Measurements from ENCODE around the gene FBXW11. TPM values are rescaled to one million over a fixed set of nuclear protein-coding genes. Genes with fewer than 3 reads are reported as not detected.

Gene FBXW11
- total and polyA plus RNA-seq, 10 of the 15 experiments (the other 5 are each of a cell fraction or from before 2014, with no cell fraction given), result 4.3 to 61.5 (median 40.0) TPM

DNA sequence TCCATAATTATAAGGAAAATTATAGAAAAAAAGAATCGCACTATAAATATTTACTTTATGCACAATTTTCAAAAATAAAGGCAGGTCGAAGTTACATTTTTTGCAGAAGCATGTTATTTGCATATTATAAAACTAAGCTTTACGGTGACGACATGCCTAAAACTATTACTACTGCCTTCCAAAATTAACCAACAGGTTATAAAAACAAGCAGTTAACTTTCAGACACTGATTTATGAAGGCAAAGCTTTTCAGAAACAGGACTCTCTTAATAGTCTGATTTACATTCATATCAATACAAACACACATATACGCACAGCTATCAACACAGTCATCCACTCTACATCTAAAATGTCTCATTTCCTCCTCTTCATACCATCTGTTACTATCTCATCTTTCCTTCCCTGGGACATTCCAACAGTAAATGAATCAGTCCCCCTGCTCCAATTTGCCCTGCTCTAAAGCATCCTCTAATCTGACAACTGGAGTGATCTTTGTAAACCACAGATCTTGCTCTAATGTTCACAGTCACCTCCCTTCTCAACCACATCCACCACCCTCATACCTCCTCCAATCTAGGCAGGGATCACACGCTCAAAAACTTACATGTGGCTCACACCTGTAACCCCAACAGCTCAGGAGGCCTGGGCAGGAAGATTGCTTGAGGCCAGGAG is 21.6 kb downstream of the FBXW11 start:
- no peak for FAIRE-seq
- no peak for TF ChIP-seq SMARCA5 (IDR thresholded peaks at IDR 0.05)
- TF ChIP-seq NFIC (IDR thresholded peaks at IDR 0.05; ENCODE audit: low read depth, low read length), result peak; percentile 82
- peak in 1 of 2 experiments; percentile 26; a peak in 1 of 4 replicates for TF ChIP-seq IKZF2 (IDR thresholded peaks at IDR 0.05)
- peak; percentile 52; the same call in 1 of the 2 replicates for TF ChIP-seq CREB1 (IDR thresholded peaks at IDR 0.05; ENCODE audit: low read depth)
- TF ChIP-seq RUNX3 (IDR thresholded peaks at IDR 0.05; ENCODE audit: low read length), result peak; percentile 96
- TF ChIP-seq EED (IDR thresholded peaks at IDR 0.05; ENCODE audit: low read depth), result peak; percentile 95
- TF ChIP-seq SPI1 (IDR thresholded peaks at IDR 0.05; ENCODE audit: borderline replicate concordance, insufficient read depth, low read depth, low read length), result peak; percentile 40; the same call in 1 of the 2 replicates
- TF ChIP-seq EGR1 (IDR thresholded peaks at IDR 0.05; ENCODE audit: borderline replicate concordance in 1 of 2, low read depth in 2 of 2, low read length in 2 of 2), result no peak
- TF ChIP-seq RAD21 (IDR thresholded peaks at IDR 0.05; ENCODE audit: insufficient read depth, low read depth, low read length), result no peak
- no peak for TF ChIP-seq SRF (IDR thresholded peaks at IDR 0.05; ENCODE audit: low read depth in 2 of 2, low read length in 2 of 2)
- peak; percentile 76; the same call in 1 of the 2 replicates for TF ChIP-seq CBX5 (IDR thresholded peaks at IDR 0.05; ENCODE audit: low read depth)
- TF ChIP-seq MTA3 (IDR thresholded peaks at IDR 0.05; ENCODE audit: borderline replicate concordance, low read length), result 0 out of 2 replicates have a peak, but pooled peaks have one; percentile 39
- no peak for TF ChIP-seq RELA (IDR thresholded peaks at IDR 0.05; ENCODE audit: borderline replicate concordance, partially characterized antibody)
- no peak for TF ChIP-seq SREBF1 (IDR thresholded peaks at IDR 0.05; ENCODE audit: low read length)
- TF ChIP-seq, protein P1, sequence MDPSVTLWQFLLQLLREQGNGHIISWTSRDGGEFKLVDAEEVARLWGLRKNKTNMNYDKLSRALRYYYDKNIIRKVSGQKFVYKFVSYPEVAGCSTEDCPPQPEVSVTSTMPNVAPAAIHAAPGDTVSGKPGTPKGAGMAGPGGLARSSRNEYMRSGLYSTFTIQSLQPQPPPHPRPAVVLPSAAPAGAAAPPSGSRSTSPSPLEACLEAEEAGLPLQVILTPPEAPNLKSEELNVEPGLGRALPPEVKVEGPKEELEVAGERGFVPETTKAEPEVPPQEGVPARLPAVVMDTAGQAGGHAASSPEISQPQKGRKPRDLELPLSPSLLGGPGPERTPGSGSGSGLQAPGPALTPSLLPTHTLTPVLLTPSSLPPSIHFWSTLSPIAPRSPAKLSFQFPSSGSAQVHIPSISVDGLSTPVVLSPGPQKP (IDR thresholded peaks at IDR 0.05; ENCODE audit: low read depth, low read length), result no peak
- TF ChIP-seq ETV6 (conservative IDR thresholded peaks at IDR 0.05 in 1 of 2, IDR thresholded peaks at IDR 0.05 in 1 of 2; ENCODE audit: borderline replicate concordance in 1 of 2, low read depth in 1 of 2), result peak in 1 of 2 experiments; percentile 74; a peak in 1 of 4 replicates
- no peak for TF ChIP-seq STAT1 (conservative IDR thresholded peaks at IDR 0.05)
- TF ChIP-seq CBFB (IDR thresholded peaks at IDR 0.05; ENCODE audit: low read depth), result peak; percentile 76
- TF ChIP-seq, protein P2, sequence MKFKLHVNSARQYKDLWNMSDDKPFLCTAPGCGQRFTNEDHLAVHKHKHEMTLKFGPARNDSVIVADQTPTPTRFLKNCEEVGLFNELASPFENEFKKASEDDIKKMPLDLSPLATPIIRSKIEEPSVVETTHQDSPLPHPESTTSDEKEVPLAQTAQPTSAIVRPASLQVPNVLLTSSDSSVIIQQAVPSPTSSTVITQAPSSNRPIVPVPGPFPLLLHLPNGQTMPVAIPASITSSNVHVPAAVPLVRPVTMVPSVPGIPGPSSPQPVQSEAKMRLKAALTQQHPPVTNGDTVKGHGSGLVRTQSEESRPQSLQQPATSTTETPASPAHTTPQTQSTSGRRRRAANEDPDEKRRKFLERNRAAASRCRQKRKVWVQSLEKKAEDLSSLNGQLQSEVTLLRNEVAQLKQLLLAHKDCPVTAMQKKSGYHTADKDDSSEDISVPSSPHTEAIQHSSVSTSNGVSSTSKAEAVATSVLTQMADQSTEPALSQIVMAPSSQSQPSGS (IDR thresholded peaks at IDR 0.05; ENCODE audit: low read length), result peak; percentile 65
- TF ChIP-seq NR2C1 (IDR thresholded peaks at IDR 0.05), result no peak
- TF ChIP-seq TCF12 (IDR thresholded peaks at IDR 0.05; ENCODE audit: low read depth, low read length), result 0 out of 2 replicates have a peak, but pooled peaks have one; percentile 45
- peak; percentile 73 for TF ChIP-seq JUNB (IDR thresholded peaks at IDR 0.05)
- TF ChIP-seq FOXM1 (IDR thresholded peaks at IDR 0.05; ENCODE audit: low read depth, low read length), result 0 out of 2 replicates have a peak, but pooled peaks have one; percentile 51

More for the DNA sequence above, 21.6 kb downstream of the FBXW11 start:
- 46% methylated on average over 6 of the region's 6 CpGs for WGBS (ENCODE audit: insufficient coverage, insufficient replicate concordance, low lambda C conversion rate, missing lambda C conversion rate)
- ChIA-PET SMC1A (ENCODE audit: uncharacterized antibody, unreplicated experiment) (interaction anchor here (0.9 to 6.8 kb wide), 14 partner anchors 8 to 242 kb away, joined by 3 to 52 read pairs (median 5); partner anchors contain the start of gene FBXW11), POLR2A (interaction anchor here (0.5 to 2.0 kb wide), 6 partner anchors 10 to 307 kb away, joined by 3 to 6 read pairs (median 4); partner anchors contain the start of gene FBXW11), CTCF (interaction anchor here (0.6 to 2.2 kb wide), 4 partner anchors 22 to 307 kb away, joined by 3 to 7 read pairs (median 4); partner anchors contain the start of gene FBXW11), RAD21 (ENCODE audit: unreplicated experiment) (interaction anchor here (1.1 to 3.7 kb wide), 5 partner anchors 10 to 73 kb away, joined by 3 to 26 read pairs (median 6); partner anchors contain the start of gene FBXW11)
- no peak for DNase-seq (ENCODE audit: low read depth, low spot score)
- Histone ChIP-seq H3K27ac (ENCODE audit: control insufficient read depth, insufficient read depth) (peak overlapping the region; percentile 40; the same call in 1 of the 2 replicates), H4K20me1 (ENCODE audit: control insufficient read depth, insufficient read depth) (no peaks in the 10 kb centered on the region), H3K4me2 (ENCODE audit: control insufficient read depth, insufficient read depth) (peak overlapping the region; percentile 27; the same call in 1 of the 2 replicates), H3K4me3 (no peak overlapping the region), H3K36me3 (ENCODE audit: control insufficient read depth in 2 of 2, insufficient read depth in 2 of 2, low read length in 1 of 2) (peaks cover 4 to 14% of the 10 kb centered on the region in 2 experiments), H3K9me3 (replicated peaks; ENCODE audit: control insufficient read depth, insufficient read depth, low read length) (peaks cover 14% of the 10 kb centered on the region), H3K9ac (ENCODE audit: control insufficient read depth, insufficient read depth, low read length) (no peak overlapping the region), H3K79me2 (ENCODE audit: control insufficient read depth, insufficient read depth, low read length) (peaks cover 84% of the 10 kb centered on the region), H2AFZ (ENCODE audit: control insufficient read depth, low read depth, low read length) (no peak overlapping the region), H3K4me1 (ENCODE audit: control insufficient read depth, insufficient read depth, low read length) (peaks cover 53% of the 10 kb centered on the region), H3K27me3 (replicated peaks in 1 of 2; ENCODE audit: control insufficient read depth in 2 of 2, insufficient read depth in 2 of 2, low read length in 1 of 2) (no peaks in the 10 kb centered on the region)
- BruUV-seq (replicated peaks), result no TSS peak
- peak; percentile 61 for ATAC-seq
- intact Hi-C loops (cut with micrococcal nuclease; ENCODE audit: unreplicated experiment), result no loop called here
- in situ Hi-C loops (cut with MboI), result no loop called here
